RWPE2 (cell line): ENCODE results near the gene ATRX.

Experiments
- ATAC-seq: fragments of 200-7000 bp; cut with Tn5 transposase; 3 replicates; pipeline ENCODE4 v1.9.1; 2021; ENCODE audit warnings: low read depth
- DNase-seq: peaks from one replicate; pipeline ENCODE4 v3.0.0-alpha.2; 2020; ENCODE audit warnings: low spot score
- H3K27ac ChIP-seq: fragments of 450-650 bp; 2 replicates; pipeline ENCODE4 v1.5.1; 2017; ENCODE audit warnings: mild to moderate bottlenecking; ENCODE audit not compliant: poor library complexity, severe bottlenecking
- H3K27me3 ChIP-seq: fragments of 250-450 bp; sonication (Bioruptor Pico); 2 replicates; pipeline ENCODE4 v1.5.1; 2021; ENCODE audit warnings: mild to moderate bottlenecking, moderate library complexity; ENCODE audit not compliant: insufficient read depth, poor library complexity, severe bottlenecking
- H3K36me3 ChIP-seq: fragments of 250-450 bp; sonication (Bioruptor Pico); 2 replicates; pipeline ENCODE4 v1.5.1; 2020; ENCODE audit warnings: low read depth, mild to moderate bottlenecking, moderate library complexity
- H3K4me1 ChIP-seq: fragments of 250-450 bp; sonication (Bioruptor Pico); 2 replicates; pipeline ENCODE4 v1.5.1; 2021; ENCODE audit warnings: mild to moderate bottlenecking, moderate library complexity; ENCODE audit not compliant: insufficient read depth, poor library complexity, severe bottlenecking
- H3K4me3 ChIP-seq: fragments of 250-450 bp; sonication (Bioruptor Pico); 2 replicates; pipeline ENCODE4 v1.5.1; 2021; ENCODE audit warnings: mild to moderate bottlenecking, moderate library complexity; ENCODE audit not compliant: severe bottlenecking
- H3K9me3 ChIP-seq: fragments of 250-450 bp; sonication (Bioruptor Pico); 2 replicates; pipeline ENCODE4 v1.5.1; 2021; ENCODE audit warnings: mild to moderate bottlenecking, moderate library complexity; ENCODE audit not compliant: severe bottlenecking
- TF ChIP-seq, protein P1 (sequence below): fragments of 450-650 bp; IDR thresholded peaks from one replicate; pipeline ENCODE4 v1.5.1; 2017; ENCODE audit warnings: mild to moderate bottlenecking, moderate library complexity; ENCODE audit not compliant: poor library complexity, severe bottlenecking

The ATRX gene

GRCh38 chrX:77617206-77617605 lies 168.8 kb downstream of the ATRX start:
- Histone ChIP-seq H3K27me3 (no peaks in the 10 kb centered on the region), H3K36me3 (peaks cover 24% of the 10 kb centered on the region)
- 0 out of 3 replicates have a peak, but pooled peaks have one; percentile 46 for ATAC-seq

DNA sequence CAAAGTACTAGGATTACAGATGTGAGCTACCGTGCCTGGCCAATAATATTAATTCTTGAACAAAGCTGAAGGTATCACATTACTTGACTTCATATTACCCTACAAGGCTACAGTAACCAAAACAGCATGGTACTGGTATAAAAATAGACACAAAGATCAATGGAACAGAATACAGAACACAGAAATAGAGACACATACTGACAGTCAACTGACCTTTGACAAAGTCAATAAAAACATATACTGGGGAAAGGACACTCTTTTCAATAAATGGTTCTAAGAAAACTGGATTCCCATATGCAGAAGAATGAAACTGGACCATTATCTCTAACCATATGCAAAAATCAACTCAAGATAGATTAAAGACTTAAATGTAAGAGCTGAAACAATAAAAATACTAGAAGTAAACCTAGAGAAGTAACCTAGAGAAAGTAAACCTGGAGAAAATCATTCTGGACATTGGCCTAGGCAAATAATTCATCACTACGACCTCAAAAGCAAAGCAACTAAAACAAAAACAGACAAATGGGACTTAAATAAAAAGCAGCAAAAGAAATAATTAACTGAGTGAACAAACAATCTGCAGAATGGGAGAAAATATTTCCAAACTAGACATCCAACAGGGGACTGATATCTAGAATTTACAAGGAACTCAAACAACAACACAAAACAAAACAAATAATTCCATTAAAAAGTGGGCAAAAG lies 182.2 kb downstream of the ATRX start:
- H3K36me3 ChIP-seq: no peaks in the 10 kb centered on the region
- no peak overlapping the region for H3K27ac ChIP-seq
- DNase-seq: no peak
- H3K4me3 ChIP-seq: no peak overlapping the region
- H3K9me3 ChIP-seq: no peaks in the 10 kb centered on the region
- TF ChIP-seq, protein P1, sequence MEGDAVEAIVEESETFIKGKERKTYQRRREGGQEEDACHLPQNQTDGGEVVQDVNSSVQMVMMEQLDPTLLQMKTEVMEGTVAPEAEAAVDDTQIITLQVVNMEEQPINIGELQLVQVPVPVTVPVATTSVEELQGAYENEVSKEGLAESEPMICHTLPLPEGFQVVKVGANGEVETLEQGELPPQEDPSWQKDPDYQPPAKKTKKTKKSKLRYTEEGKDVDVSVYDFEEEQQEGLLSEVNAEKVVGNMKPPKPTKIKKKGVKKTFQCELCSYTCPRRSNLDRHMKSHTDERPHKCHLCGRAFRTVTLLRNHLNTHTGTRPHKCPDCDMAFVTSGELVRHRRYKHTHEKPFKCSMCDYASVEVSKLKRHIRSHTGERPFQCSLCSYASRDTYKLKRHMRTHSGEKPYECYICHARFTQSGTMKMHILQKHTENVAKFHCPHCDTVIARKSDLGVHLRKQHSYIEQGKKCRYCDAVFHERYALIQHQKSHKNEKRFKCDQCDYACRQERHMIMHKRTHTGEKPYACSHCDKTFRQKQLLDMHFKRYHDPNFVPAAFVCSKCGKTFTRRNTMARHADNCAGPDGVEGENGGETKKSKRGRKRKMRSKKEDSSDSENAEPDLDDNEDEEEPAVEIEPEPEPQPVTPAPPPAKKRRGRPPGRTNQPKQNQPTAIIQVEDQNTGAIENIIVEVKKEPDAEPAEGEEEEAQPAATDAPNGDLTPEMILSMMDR: no peak
- H3K4me1 ChIP-seq: no peaks in the 10 kb centered on the region
- ATAC-seq: no peak
- no peaks in the 10 kb centered on the region for H3K27me3 ChIP-seq

More at GRCh38 chrX:77617206-77617605, 168.8 kb downstream of the ATRX start:
- H3K9me3 ChIP-seq: no peaks in the 10 kb centered on the region
- H3K4me3 ChIP-seq: no peak overlapping the region
- DNase-seq: no peak
- H3K4me1 ChIP-seq: no peaks in the 10 kb centered on the region
- no peak overlapping the region for H3K27ac ChIP-seq
- TF ChIP-seq, protein P1: no peak

GRCh38 chrX:77597511-77597910 lies 188.5 kb downstream of the ATRX start:
- DNase-seq (no peak), ATAC-seq (no peak)
- Histone ChIP-seq H3K36me3 (no peaks in the 10 kb centered on the region), H3K4me1 (no peaks in the 10 kb centered on the region), H3K9me3 (no peaks in the 10 kb centered on the region), H3K27ac (no peak overlapping the region), H3K4me3 (no peak overlapping the region), H3K27me3 (no peaks in the 10 kb centered on the region)
- TF ChIP-seq, protein P1: no peak

DNA sequence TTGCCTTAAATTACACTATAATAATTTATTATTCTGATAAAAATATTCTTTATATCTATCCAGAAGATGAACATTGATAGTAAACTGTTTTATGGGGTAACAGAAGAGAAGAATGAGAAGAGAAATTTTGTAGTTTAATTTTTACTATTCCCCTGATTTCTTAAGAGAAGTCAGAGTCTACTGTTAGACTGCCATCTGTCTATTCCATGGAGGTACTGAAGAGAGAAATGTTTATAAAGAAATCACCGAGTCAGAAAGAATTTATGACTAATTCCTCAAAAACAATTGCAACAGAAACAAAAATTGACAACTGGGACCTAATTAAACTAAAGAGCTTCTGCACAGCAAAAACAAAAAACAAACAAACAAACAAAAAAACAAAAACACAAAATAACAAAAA lies 188.9 kb downstream of the ATRX start:
- H3K4me1 ChIP-seq: no peaks in the 10 kb centered on the region
- TF ChIP-seq, protein P1: peak; percentile 47
- H3K27me3 ChIP-seq: no peaks in the 10 kb centered on the region
- no peaks in the 10 kb centered on the region for H3K9me3 ChIP-seq
- no peak for DNase-seq
- H3K36me3 ChIP-seq: no peaks in the 10 kb centered on the region
- no peak; the same call in 2 of the 3 replicates for ATAC-seq
- no peak overlapping the region for H3K4me3 ChIP-seq
- no peak overlapping the region for H3K27ac ChIP-seq

GRCh38 chrX:77595848-77596247 lies 190.2 kb downstream of the ATRX start:
- no peaks in the 10 kb centered on the region for H3K27me3 ChIP-seq
- ATAC-seq: no peak
- TF ChIP-seq, protein P1: no peak

More at GRCh38 chrX:77595848-77596247, 190.2 kb downstream of the ATRX start:
- DNase-seq: no peak
- Histone ChIP-seq H3K36me3 (no peaks in the 10 kb centered on the region), H3K9me3 (no peaks in the 10 kb centered on the region), H3K27ac (no peak overlapping the region), H3K4me3 (no peak overlapping the region), H3K4me1 (no peaks in the 10 kb centered on the region)
